Bronchial epithelial cell (primary cell): Measurements from ENCODE around the gene SLF1. TPM values are rescaled to one million over a fixed set of nuclear protein-coding genes. Genes with fewer than 3 reads are reported as not detected.

Source experiments
- DNase-seq: peaks from one replicate; pipeline ENCODE4 v3.0.0-alpha.2; 2010; ENCODE audit warnings: low read depth
- FAIRE-seq: peaks from 2 replicates; lab custom pipeline; 2011; peaks lifted over from hg19 to GRCh38; lab: Jason Lieb, UNC
- H3K27me3 ChIP-seq: 2 replicates; pipeline ENCODE4 v1.5.1; 2011; ENCODE audit warnings: low read length; ENCODE audit not compliant: control insufficient read depth, insufficient read depth
- H3K36me3 ChIP-seq: 2 replicates; pipeline ENCODE4 v1.5.1; 2011; ENCODE audit warnings: low read length; ENCODE audit not compliant: control insufficient read depth, insufficient read depth
- H3K4me3 ChIP-seq: 2 replicates; pipeline ENCODE4 v1.5.1; 2011; ENCODE audit warnings: mild to moderate bottlenecking, low read depth, low read length, control low read depth
- total RNA-seq: library from RNA; depleted of rRNA; stranded (reverse); fragments of >200 nt; gene quantifications from 2 replicates; pipeline ENCODE4 v1.2.1, GENCODE V29; 2014
- TF ChIP-seq, protein P1 (sequence below): IDR thresholded peaks from 2 replicates; pipeline ENCODE4 v1.5.1; 2011; ENCODE audit warnings: mild to moderate bottlenecking, moderate library complexity, low read length, control low read depth, inconsistent platforms; ENCODE audit not compliant: insufficient read depth, severe bottlenecking

Gene SLF1
- total RNA-seq, 1 donor from 2014 or later, result 2.9 TPM

DNA sequence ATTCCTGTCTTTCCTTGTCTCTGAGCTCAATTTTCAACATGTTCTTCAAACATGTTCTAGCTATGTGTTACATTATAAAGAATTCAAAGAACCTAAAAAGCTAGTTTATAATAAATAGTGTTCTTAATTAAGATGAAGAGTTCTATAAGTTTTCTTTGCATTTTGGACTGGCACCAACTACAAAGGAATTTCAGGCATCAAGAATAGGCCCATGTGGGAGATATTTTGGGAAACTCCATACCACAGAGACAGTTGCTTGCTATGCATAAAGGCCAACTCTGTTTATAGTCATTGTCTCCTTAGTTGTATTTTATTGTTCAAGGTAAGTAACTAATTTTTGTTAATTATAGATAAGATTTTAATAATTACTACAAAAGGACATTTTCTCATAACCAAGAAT lies 4.5 kb downstream of the SLF1 start:
- Histone ChIP-seq H3K4me3 (no peak overlapping the region), H3K36me3 (no peaks in the 10 kb centered on the region), H3K27me3 (no peaks in the 10 kb centered on the region)
- TF ChIP-seq, protein P1, sequence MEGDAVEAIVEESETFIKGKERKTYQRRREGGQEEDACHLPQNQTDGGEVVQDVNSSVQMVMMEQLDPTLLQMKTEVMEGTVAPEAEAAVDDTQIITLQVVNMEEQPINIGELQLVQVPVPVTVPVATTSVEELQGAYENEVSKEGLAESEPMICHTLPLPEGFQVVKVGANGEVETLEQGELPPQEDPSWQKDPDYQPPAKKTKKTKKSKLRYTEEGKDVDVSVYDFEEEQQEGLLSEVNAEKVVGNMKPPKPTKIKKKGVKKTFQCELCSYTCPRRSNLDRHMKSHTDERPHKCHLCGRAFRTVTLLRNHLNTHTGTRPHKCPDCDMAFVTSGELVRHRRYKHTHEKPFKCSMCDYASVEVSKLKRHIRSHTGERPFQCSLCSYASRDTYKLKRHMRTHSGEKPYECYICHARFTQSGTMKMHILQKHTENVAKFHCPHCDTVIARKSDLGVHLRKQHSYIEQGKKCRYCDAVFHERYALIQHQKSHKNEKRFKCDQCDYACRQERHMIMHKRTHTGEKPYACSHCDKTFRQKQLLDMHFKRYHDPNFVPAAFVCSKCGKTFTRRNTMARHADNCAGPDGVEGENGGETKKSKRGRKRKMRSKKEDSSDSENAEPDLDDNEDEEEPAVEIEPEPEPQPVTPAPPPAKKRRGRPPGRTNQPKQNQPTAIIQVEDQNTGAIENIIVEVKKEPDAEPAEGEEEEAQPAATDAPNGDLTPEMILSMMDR, result no peak
- DNase-seq, result no peak
- no peak for FAIRE-seq

DNA sequence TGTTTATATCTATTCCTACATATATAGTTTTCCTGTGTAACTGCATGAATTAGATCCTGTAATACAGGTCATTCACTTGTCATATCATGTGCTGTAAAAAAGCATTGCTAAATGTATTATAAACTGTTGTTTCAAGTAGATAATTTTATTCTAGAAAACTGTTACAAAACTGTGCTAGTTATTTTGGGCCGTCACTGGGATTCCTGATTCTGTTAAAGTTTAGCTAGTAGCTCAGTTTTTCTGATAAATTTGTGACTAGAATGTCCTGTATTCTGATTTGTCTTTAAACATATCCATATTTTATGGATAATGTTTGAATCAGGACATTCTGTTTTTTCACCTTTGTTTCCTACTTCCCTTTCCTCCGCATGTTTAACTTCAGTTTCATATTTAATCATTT lies 5.4 kb downstream of the SLF1 start:
- Histone ChIP-seq H3K36me3 (no peaks in the 10 kb centered on the region), H3K4me3 (no peak overlapping the region), H3K27me3 (no peaks in the 10 kb centered on the region)
- DNase-seq, result no peak
- TF ChIP-seq, protein P1, result no peak
- FAIRE-seq, result no peak

DNA sequence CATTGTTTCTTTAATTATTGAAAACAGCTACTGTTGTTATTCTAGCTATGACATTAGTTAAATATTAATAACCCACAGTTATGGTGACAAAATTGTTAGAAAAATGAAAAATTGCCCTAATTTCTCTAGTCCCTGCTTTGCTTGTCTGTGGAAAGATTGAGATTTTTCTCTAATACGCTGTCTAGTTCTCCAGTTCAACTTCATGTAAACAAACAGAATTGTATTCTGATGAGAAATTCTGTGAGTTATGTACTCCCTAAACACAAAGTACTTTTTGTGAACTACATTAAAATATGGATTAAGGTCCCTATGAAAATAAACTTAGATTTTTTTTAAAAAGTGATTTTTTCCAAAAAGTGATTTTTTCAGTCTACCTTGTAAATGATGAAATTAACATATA lies 8.7 kb downstream of the SLF1 start:
- Histone ChIP-seq H3K4me3 (no peak overlapping the region), H3K36me3 (no peaks in the 10 kb centered on the region), H3K27me3 (no peaks in the 10 kb centered on the region)
- DNase-seq, result no peak
- TF ChIP-seq, protein P1, result no peak
- no peak for FAIRE-seq

DNA sequence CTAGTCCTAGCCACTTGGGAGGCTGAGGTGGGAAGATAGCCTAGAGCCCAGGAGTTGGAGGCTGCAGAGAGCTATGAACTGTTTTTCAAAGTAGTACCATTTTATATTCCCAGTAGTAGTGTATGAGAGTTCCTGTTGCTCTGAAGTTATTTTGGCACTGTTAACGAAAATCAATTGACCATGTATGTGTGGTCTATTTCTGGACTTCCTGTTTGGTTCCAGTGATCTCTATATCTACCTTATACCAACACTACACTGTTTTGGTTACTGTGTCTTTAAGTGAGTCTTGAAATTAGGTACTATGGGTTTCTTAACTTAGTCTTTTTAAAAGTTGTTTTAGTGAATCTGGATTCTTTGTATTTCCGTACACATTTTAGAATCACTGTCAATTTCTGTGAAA lies 13.6 kb downstream of the SLF1 start:
- H3K36me3 ChIP-seq, result no peaks in the 10 kb centered on the region
- FAIRE-seq (no peak), DNase-seq (no peak)
- H3K4me3 ChIP-seq, result no peak overlapping the region
- TF ChIP-seq, protein P1, result no peak
- H3K27me3 ChIP-seq, result no peaks in the 10 kb centered on the region

DNA sequence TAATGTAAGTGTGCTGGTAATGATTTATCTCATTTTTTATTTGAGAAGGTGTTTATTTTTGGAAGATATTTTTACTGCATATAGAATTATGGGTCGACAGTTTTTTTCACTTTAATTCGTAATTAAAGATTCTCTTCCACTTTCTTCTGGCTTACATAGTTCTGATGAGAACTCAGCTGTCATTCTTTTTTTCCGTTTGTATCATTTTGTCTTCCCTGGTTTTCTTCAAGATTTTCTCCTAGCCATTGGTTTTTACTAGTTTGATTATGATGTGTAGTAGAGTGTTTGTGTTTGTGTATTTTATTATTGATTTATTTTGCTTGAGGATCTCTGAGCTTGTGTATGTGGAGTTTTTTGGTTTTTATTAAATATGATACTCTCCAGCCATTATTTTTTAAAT lies 21.7 kb downstream of the SLF1 start:
- FAIRE-seq (no peak), DNase-seq (no peak)
- Histone ChIP-seq H3K4me3 (no peak overlapping the region), H3K27me3 (no peaks in the 10 kb centered on the region), H3K36me3 (no peaks in the 10 kb centered on the region)
- TF ChIP-seq, protein P1, result no peak

DNA sequence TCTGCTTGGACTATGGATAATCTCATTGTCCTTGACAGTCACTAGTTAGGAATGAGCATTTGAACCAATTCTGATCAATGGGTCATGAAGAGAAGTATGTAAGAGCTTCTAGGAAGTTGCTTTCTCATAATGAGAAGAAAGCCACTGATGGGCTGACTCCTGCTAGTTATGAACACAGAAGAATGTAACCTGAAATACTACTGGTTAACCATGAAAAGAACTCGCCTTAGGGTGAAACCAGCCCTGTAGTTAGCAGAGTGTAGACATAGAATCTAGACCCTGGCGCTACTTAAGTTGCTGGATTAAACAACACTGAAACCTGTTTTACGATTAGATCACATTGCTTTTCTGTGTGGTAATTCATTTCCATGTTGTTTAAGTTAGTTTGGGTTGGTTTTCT lies 26.6 kb downstream of the SLF1 start:
- DNase-seq (no peak), FAIRE-seq (no peak)
- TF ChIP-seq, protein P1, result no peak
- H3K36me3 ChIP-seq, result no peaks in the 10 kb centered on the region
- no peaks in the 10 kb centered on the region for H3K27me3 ChIP-seq
- no peak overlapping the region for H3K4me3 ChIP-seq
